ENCODE results near the gene LMTK2. TPM values are rescaled to one million over a fixed set of nuclear protein-coding genes. Genes with fewer than 3 reads are reported as not detected.

The LMTK2 gene
- total RNA-seq, 1 donor from 2014 or later: 32.5 TPM

- H3K27ac Mint-ChIP-seq (ENCODE audit: unreplicated experiment): no peak overlapping the region
- H3K9me3 Mint-ChIP-seq (ENCODE audit: unreplicated experiment): no peaks in the 10 kb centered on the region
- H3K36me3 Mint-ChIP-seq (ENCODE audit: low read depth, unreplicated experiment): peaks cover 17% of the 10 kb centered on the region
- peaks cover 5% of the 10 kb centered on the region for H3K27me3 Mint-ChIP-seq (ENCODE audit: unreplicated experiment)
- no peaks in the 10 kb centered on the region for H3K4me1 Mint-ChIP-seq (ENCODE audit: unreplicated experiment)
- no peak for DNase-seq (ENCODE audit: low spot score)
- no peak for TF ChIP-seq CTCF (IDR thresholded peaks at IDR 0.05; ENCODE audit: unreplicated experiment)
- no peak overlapping the region for H3K4me3 Mint-ChIP-seq (ENCODE audit: unreplicated experiment)
These were observed 126.1 kb downstream of the LMTK2 start for GRCh38 chr7:98232799-98233198.

DNA sequence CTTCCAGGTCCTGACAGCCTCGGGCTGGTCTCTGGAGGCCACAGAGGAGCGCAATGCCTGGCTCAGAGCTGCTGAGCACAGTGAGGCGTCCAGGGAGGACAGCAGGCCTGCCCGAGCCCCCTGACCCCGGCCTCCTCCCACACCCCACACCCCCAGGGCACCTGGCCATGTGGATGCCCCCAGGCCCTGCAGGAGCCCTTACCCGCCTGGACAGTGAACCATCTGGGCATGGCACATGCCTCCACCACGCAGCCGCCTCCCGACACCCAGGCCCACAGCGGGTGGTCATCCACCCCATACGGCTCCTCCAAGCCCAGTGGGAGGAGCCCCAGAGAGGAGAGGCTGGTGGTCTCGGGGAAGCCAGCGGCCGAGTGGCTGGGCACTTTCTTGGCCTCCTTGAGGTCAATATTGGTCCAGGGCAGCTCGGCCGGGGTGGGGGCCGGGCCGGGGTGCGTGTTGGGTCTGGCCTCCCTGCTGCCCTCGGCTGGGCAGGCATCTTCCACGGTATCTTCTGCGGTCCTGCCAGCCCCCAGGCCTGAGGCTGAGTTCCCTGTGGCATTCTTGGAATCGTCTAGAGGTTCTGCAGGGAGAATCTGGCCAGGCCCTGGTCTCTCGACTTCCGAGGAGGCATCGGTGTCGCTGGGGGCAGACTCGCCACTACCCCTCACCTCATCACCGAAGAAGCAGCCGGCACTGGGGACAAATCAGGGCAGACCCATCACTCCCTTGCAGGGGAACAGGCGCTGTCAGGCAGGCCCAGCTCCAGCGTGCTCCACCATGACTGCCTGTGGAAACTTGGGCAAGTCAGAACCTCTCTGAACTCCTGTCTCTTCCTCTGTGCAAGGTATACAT, 126.8 kb downstream of the LMTK2 start:
- Mint-ChIP-seq H3K4me1 (ENCODE audit: unreplicated experiment) (no peaks in the 10 kb centered on the region), H3K9me3 (ENCODE audit: unreplicated experiment) (no peaks in the 10 kb centered on the region), H3K4me3 (ENCODE audit: unreplicated experiment) (no peak overlapping the region), H3K27me3 (ENCODE audit: unreplicated experiment) (peaks cover 5% of the 10 kb centered on the region), H3K27ac (ENCODE audit: unreplicated experiment) (peak overlapping the region; percentile 36), H3K36me3 (ENCODE audit: low read depth, unreplicated experiment) (peaks cover 19% of the 10 kb centered on the region)
- DNase-seq (ENCODE audit: low spot score): no peak
- no peak for TF ChIP-seq CTCF (IDR thresholded peaks at IDR 0.05; ENCODE audit: unreplicated experiment)

DNA sequence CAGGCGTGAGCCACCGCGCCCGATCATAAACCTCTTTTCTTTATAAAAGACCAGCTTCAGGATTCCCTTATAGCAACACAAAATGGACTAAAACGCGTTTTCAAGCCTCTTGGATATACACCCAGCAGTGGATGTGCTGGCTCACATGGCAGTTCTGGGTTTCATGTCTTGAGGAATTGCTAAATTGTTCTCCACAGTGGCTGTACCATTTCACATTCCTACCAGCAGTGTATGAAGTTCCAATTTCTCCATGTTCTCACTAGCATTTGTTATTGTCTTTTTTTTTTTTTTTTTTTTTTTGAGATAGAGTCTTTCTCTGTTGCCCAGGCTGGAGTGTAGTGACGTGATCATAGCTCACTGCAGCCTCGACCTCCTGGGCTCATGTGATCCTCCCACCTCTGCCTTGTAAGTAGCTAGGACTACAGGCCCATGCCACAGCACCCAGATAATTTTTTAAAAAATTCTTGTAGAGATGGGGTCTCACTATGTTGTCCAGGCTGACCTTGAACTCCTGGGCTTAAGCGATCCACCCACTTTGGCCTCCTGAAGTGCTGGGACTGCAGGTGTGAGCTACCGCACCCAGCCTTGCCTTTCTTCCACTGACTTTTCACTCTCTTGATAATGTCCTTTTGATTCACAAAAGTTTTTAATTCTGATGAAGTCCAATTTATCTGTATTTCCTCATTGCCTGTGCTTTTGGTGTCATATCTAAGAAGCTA, 127.9 kb downstream of the LMTK2 start:
- TF ChIP-seq CTCF (IDR thresholded peaks at IDR 0.05; ENCODE audit: unreplicated experiment): peak; percentile 15
- Mint-ChIP-seq H3K4me3 (ENCODE audit: unreplicated experiment) (peak overlapping the region; percentile 34), H3K9me3 (ENCODE audit: unreplicated experiment) (no peaks in the 10 kb centered on the region), H3K36me3 (ENCODE audit: low read depth, unreplicated experiment) (peaks cover 26% of the 10 kb centered on the region), H3K4me1 (ENCODE audit: unreplicated experiment) (no peaks in the 10 kb centered on the region), H3K27me3 (ENCODE audit: unreplicated experiment) (peaks cover 6% of the 10 kb centered on the region), H3K27ac (ENCODE audit: unreplicated experiment) (no peak overlapping the region)
- no peak for DNase-seq (ENCODE audit: low spot score)

GRCh38 chr7:98235901-98236300, 129.2 kb downstream of the LMTK2 start:
- no peak for DNase-seq (ENCODE audit: low spot score)
- Mint-ChIP-seq H3K27ac (ENCODE audit: unreplicated experiment) (no peak overlapping the region), H3K4me1 (ENCODE audit: unreplicated experiment) (no peaks in the 10 kb centered on the region), H3K36me3 (ENCODE audit: low read depth, unreplicated experiment) (peaks cover 25% of the 10 kb centered on the region), H3K4me3 (ENCODE audit: unreplicated experiment) (no peak overlapping the region), H3K27me3 (ENCODE audit: unreplicated experiment) (peaks cover 3% of the 10 kb centered on the region), H3K9me3 (ENCODE audit: unreplicated experiment) (no peaks in the 10 kb centered on the region)
- TF ChIP-seq CTCF (IDR thresholded peaks at IDR 0.05; ENCODE audit: unreplicated experiment): no peak
